Uterus (tissue), 4 donors: ENCODE results near the gene ALDH4A1. TPM values are rescaled to one million over a fixed set of nuclear protein-coding genes. Genes with fewer than 3 reads are reported as not detected.

Source experiments
- DNase-seq, 2 donors: peaks; one replicate each; pipeline ENCODE4 v3.0.0-alpha.2; 2019 to 2020
- H3K27ac ChIP-seq, 2 donors: fragments of 200-600 bp; sonication (generic); 1 replicate in 1 of 2; 2 replicates in 1 of 2; pipeline ENCODE4 v1.5.1; 2016 to 2018
- H3K27me3 ChIP-seq, 2 donors: fragments of 200-600 bp; sonication (generic); one replicate each; pipeline ENCODE4 v1.5.1; 2018 to 2019; ENCODE audit warnings: control low read depth in 1 of 2
- H3K36me3 ChIP-seq, 2 donors: fragments of 200-600 bp; sonication (generic); one replicate each; pipeline ENCODE4 v1.5.1; 2019; ENCODE audit warnings: control low read depth in 1 of 2
- H3K4me1 ChIP-seq, 2 donors: fragments of 200-600 bp; sonication (generic); one replicate each; pipeline ENCODE4 v1.5.1; 2018 to 2019; ENCODE audit warnings: control low read depth in 1 of 2
- H3K4me3 ChIP-seq, 2 donors: fragments of 200-600 bp; sonication (generic); 1 replicate in 1 of 2; 2 replicates in 1 of 2; pipeline ENCODE4 v1.5.1; 2018 to 2019; ENCODE audit warnings: mild to moderate bottlenecking in 1 of 2
- H3K9me3 ChIP-seq, 2 donors: fragments of 200-600 bp; sonication (generic); one replicate each; pipeline ENCODE4 v1.5.1; 2019; ENCODE audit warnings: control low read depth in 1 of 2
- CTCF ChIP-seq, 4 experiments: fragments of 200-600 bp in 2 of 4; fragments of 450-650 bp in 2 of 4; sonication (generic) in 2 of 4; IDR thresholded peaks; one replicate each; pipeline ENCODE4 v1.5.1; 2016 to 2019; ENCODE audit warnings: antibody characterized with exemption in 4 of 4, mild to moderate bottlenecking in 2 of 4, moderate library complexity in 1 of 4
- POLR2A ChIP-seq, 2 donors: fragments of 450-650 bp; IDR thresholded peaks; one replicate each; pipeline ENCODE4 v1.6.1; 2016; ENCODE audit warnings: antibody characterized with exemption in 2 of 2, mild to moderate bottlenecking in 1 of 2, moderate library complexity in 1 of 2
- intact Hi-C: fragments of 100-400 bp; cut with DNase I; formaldehyde crosslinking; loops from one replicate; pipeline ENCODE4 v1.15.1; 2023; ENCODE audit warnings: low total_unique reads
- total RNA-seq, 4 donors: library from RNA; depleted of rRNA in 3 of 4; stranded (reverse); fragments of >200 nt in 3 of 4; gene quantifications; one replicate each; pipeline versions ENCODE4 v1.1.0 to v1.2.4, GENCODE V29; 2014 to 2023
- donor health status: DM: yes; HTN: yes; CAD: no.

The ALDH4A1 gene
- total RNA-seq, 4 donors from 2014 or later: 2.6 to 18.5 (median 10.3) TPM

GRCh38 chr1:18869847-18870594, 32.3 kb downstream of the ALDH4A1 start:
- TF ChIP-seq POLR2A (IDR thresholded peaks at IDR 0.05) (no peak), CTCF (IDR thresholded peaks at IDR 0.05) (no peak)
- DNase-seq: no peak

GRCh38 chr1:18868801-18869424, 33.4 kb downstream of the ALDH4A1 start:
- Histone ChIP-seq H3K27ac (no peak overlapping the region), H3K4me3 (no peak overlapping the region), H3K36me3 (no peaks in the 10 kb centered on the region), H3K4me1 (no peaks in the 10 kb centered on the region), H3K9me3 (no peaks in the 10 kb centered on the region), H3K27me3 (no peaks in the 10 kb centered on the region)
- no peak for DNase-seq
- intact Hi-C loops: no loop called here
- TF ChIP-seq POLR2A (IDR thresholded peaks at IDR 0.05) (no peak), CTCF (IDR thresholded peaks at IDR 0.05) (no peak)

More at GRCh38 chr1:18869847-18870594, 32.3 kb downstream of the ALDH4A1 start:
- intact Hi-C loops: no loop called here
- no peaks in the 10 kb centered on the region for H3K4me1 ChIP-seq
- H3K27me3 ChIP-seq: no peaks in the 10 kb centered on the region
- no peak overlapping the region for H3K4me3 ChIP-seq
- no peaks in the 10 kb centered on the region for H3K36me3 ChIP-seq
- no peaks in the 10 kb centered on the region for H3K9me3 ChIP-seq
- no peak overlapping the region for H3K27ac ChIP-seq

GRCh38 chr1:18868354-18868753, 34.0 kb downstream of the ALDH4A1 start:
- Histone ChIP-seq H3K4me3 (no peak overlapping the region), H3K4me1 (no peaks in the 10 kb centered on the region), H3K9me3 (no peaks in the 10 kb centered on the region), H3K36me3 (no peaks in the 10 kb centered on the region), H3K27me3 (no peaks in the 10 kb centered on the region), H3K27ac (no peak overlapping the region)
- intact Hi-C loops: no loop called here
- no peak for DNase-seq
- TF ChIP-seq CTCF (IDR thresholded peaks at IDR 0.05) (no peak), POLR2A (IDR thresholded peaks at IDR 0.05) (no peak)

- Histone ChIP-seq H3K27me3 (no peaks in the 10 kb centered on the region), H3K4me3 (no peak overlapping the region), H3K36me3 (no peaks in the 10 kb centered on the region), H3K27ac (no peak overlapping the region), H3K9me3 (no peaks in the 10 kb centered on the region), H3K4me1 (no peaks in the 10 kb centered on the region)
- intact Hi-C loops: no loop called here
- DNase-seq: no peak
- TF ChIP-seq CTCF (IDR thresholded peaks at IDR 0.05) (no peak), POLR2A (IDR thresholded peaks at IDR 0.05) (no peak)
Measured at GRCh38 chr1:18866846-18867245, 35.5 kb downstream of the ALDH4A1 start.

GRCh38 chr1:18866314-18866713, 36.0 kb downstream of the ALDH4A1 start:
- intact Hi-C loops: no loop called here
- H3K27me3 ChIP-seq: no peaks in the 10 kb centered on the region
- H3K9me3 ChIP-seq: no peaks in the 10 kb centered on the region
- H3K4me1 ChIP-seq: no peaks in the 10 kb centered on the region
- H3K4me3 ChIP-seq: no peak overlapping the region
- no peak overlapping the region for H3K27ac ChIP-seq
- no peak for DNase-seq
- TF ChIP-seq CTCF (IDR thresholded peaks at IDR 0.05) (no peak), POLR2A (IDR thresholded peaks at IDR 0.05) (no peak)
- H3K36me3 ChIP-seq: no peaks in the 10 kb centered on the region
